NCI-H146 treated with DMSO at 0.1 percent for 48 hours (cell line): ENCODE results near the gene CSRP1.
"Not testable (repeated sequence)": the region's sequence is repeated elsewhere in the genome, so short reads cannot be mapped to it uniquely, and the experiment has no call there.

Experiments used
- DNase-seq: peaks from one replicate; lab custom pipeline; 2025; ENCODE audit not compliant: unreplicated experiment; lab: John Stamatoyannopoulos, UW

CSRP1 gene

GRCh38 chr1:201478666-201479065, 28.3 kb downstream of the CSRP1 start:
- not testable (repeated sequence) for DNase-seq

DNA sequence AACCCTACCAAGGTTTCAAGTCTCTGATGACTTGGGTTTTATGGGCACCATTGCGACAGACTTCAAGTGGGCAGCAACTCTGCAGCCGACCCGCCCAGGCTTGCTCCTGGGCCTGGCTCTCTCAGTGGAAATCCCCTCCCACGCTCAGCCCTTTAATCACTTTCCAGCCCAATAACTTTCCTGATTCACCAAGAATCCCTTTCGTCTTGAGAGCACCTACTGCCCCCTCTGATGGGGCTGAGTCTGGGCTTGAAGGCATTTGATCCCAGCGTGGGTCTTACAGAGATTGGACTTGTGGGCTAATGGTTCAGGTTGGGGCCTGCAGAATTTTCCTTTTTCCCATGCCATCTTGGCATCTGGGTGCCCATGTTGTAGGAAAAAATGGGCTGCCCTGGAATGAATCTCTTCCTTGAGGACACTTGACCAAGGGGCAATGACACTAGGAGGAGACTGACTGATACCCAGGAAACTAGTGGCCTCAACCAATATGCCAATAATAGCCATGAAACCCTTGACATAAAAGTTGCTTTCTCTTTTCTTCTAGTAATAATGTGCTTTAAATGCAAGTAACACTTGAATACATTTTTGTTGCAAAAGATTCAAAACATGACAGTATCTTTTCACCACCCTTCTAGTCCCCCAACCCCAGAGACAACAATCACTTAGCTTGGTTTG, 30.1 kb downstream of the CSRP1 start:
- no peak for DNase-seq

- no peak for DNase-seq
These were observed 30.8 kb downstream of the CSRP1 start for GRCh38 chr1:201475915-201476669.

GRCh38 chr1:201475130-201475529, 31.8 kb downstream of the CSRP1 start:
- DNase-seq = no peak

GRCh38 chr1:201473296-201473695, 33.6 kb downstream of the CSRP1 start:
- DNase-seq = no peak

DNA sequence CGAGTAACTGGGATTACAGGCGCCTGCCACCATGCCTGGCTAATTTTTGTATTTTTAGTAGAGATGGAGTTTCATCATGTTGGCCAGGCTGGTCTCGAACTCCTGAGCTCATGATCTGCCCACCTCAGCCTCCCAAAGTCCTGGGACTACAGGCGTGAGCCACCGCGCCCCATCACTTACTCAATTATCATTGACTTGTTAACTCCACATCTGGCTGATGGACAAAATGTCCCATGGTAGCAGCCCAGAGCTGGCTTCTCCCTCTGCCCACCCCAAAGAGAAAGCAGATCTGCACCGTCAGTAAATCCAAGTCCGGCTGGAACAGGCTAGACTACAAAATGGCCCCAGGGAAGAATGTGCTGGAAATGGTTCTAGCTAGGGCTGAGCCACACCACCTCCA, 34.6 kb downstream of the CSRP1 start:
- DNase-seq = not testable (repeated sequence)

DNA sequence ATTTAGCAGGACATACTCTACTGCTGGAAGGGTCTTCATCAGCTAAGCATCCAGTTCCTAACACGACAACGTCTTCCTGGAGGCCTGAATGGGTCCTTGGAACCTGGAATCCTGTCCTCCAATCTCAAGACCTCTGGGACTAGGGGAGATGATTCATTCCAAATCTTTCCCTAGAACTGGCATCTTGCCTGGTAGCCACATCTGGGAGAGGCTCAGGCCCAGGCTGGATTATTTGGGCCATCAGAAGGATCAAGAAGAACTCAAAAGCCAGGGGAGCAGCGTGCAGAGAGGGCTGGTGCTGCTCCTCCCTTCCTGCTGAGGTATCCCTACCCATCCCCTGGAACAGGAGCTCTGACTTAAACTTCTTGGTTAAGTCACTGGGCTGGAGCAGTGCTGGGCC, 35.2 kb downstream of the CSRP1 start:
- DNase-seq = no peak

DNA sequence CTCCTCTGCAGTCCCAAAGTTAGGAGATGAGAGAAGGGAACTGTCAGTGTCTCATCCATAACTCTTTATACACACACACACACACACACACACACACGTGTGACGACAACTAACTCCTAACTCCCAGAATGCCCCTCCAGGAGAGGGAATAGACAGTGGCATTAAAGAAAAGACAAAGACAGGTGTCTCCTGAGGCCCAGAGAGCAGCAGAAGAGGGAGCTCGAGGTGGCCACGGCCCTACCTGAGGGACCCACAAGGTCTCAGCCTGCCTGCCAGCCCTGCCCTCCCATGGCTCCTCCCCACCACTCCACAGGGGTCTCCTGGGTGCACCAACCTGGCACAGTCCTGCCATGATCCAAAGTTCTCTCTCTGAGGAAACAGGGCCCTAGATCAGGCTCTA, 36.3 kb downstream of the CSRP1 start:
- no peak for DNase-seq

GRCh38 chr1:201469645-201470074, 37.3 kb downstream of the CSRP1 start:
- no peak for DNase-seq

- DNase-seq = peak; percentile 69
These were observed 37.9 kb downstream of the CSRP1 start, which contains the start of gene PHLDA3 for GRCh38 chr1:201468844-201469644. Gene PHLDA3 (minus strand): TSS chr1:201469188. CDS start chr1:201468786, 402 bp downstream.

DNA sequence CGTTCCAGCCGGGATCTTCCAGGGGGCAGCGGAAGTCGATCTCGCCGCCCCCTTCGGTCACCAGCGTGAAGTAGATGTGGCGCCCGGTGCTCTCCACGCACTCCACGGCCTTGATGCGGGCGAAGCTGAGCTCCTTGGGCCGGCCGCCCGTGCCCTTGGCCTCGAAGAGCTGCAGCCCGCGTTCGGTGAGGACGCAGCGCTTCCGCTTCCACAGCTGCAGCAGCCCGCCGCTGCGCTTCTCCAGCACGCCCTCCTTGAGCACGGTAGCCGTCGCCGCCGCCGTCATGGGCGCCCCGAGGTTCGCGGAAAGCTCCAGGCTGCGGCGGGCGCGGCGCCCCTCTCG, 38.5 kb downstream of the CSRP1 start:
- peak; percentile 4 for DNase-seq

GRCh38 chr1:201466492-201466891, 40.4 kb downstream of the CSRP1 start:
- DNase-seq = no peak

DNA sequence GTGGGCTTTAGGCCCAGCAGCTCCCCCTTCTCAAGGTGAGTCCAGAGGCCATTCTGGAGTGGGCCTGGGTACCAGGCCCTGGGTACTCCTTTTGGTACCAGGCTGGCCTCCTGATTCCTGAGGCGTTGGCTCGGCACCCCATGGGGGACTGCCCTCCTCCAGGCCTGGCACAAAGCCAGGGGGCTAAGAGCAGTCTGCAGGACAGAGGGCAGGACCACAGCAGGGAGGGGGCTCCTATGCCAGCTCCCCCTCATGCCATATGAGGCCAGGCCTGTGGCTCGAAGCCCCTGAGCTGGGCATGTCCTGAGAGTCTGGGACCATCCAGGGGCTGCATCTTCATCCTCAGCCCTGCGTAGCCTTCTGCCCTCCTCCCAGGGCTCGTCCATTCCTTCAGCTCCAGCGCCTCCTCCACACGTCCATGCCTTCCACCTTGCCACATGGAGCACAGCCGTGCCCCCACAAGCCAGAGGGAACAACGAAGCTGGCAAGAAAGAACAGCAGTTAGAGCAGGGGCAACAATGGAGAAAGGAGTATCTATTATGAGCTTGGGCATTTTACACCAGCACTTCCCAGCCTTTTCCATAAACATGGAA, 41.1 kb downstream of the CSRP1 start:
- DNase-seq = no peak

GRCh38 chr1:201463071-201463552, 43.8 kb downstream of the CSRP1 start:
- DNase-seq = no peak

- DNase-seq = no peak
These were observed 45.1 kb downstream of the CSRP1 start for GRCh38 chr1:201461645-201462441.

GRCh38 chr1:201460814-201461644, 45.9 kb downstream of the CSRP1 start:
- DNase-seq = no peak

DNA sequence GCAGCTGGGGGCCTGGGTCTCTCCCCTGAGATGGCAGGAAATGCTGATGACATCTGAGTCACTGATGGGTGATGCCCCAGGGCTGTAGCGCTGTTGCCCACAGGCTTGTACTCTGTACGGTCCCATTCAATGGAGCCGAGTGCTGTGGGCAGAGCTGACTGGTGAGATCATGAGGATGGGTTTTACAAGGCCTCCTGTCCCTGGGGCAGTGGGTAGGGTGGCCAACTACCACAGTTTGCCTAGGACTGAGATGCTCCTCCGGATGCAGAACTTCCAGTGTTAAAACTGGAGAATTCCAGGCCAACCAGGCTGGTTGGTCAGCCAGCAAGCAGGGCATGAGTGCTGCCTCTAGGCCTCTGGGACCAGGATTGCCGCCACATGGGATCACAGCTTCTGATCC, 47.1 kb downstream of the CSRP1 start:
- no peak for DNase-seq

DNA sequence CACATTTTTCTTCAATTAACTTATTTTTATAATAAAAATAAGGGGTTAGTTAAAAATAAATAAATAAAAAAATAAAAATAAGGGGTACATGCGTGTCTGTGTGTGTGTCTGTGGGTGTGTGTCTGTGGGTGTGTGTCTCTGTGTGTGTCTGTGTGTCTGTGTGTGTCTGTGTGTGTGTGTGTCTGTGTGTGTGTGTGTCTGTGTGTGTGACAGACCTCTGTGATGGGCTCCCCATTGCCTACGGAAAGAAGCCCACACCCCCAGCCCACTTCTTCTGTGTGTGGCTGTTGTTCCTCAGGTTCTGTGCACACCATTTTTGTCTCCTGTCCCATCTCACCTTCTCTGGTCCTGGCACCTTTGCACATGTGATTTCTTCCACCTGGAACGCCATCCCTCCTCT, 47.9 kb downstream of the CSRP1 start:
- DNase-seq = no peak

DNA sequence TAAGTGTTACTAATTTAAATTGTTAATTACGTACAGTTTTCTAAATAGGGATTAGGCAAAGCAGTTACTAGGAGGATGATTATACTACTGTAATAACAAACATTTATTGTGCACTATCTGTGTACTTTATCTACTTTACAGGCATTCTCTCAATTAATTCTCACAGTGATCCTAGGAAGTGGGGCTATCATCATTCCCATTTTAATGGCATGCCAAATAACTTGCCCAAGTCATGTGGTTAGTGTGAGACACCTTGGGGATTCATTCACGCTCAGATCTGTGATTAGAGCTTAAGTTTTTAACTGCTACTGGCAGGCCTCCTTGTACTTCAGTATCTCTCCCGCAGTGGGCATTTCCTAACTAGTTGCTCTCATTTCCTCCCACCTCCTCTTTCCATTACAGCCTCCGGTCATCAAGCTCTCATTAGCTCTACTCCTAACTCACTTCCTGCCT, 49.4 kb downstream of the CSRP1 start:
- DNase-seq = no peak
